HFFc6 (cell line): ENCODE results near the gene NABP2. TPM values are rescaled to one million over a fixed set of nuclear protein-coding genes. Genes with fewer than 3 reads are reported as not detected.
A peak's percentile ranks its signal among the peaks of the same experiment; 100 is the strongest.

Source experiments
- DNase-seq: peaks from one replicate; pipeline ENCODE4 v3.0.0-alpha.2; 2018
- H3K27ac Mint-ChIP-seq: 2 replicates; pipeline ENCODE4 v1.8.0; 2020; ENCODE audit warnings: mild to moderate bottlenecking, mixed read lengths
- H3K27me3 Mint-ChIP-seq: 2 replicates; pipeline ENCODE4 v1.8.0; 2021; ENCODE audit warnings: mild to moderate bottlenecking, moderate library complexity, mixed read lengths; ENCODE audit not compliant: insufficient read depth
- H3K36me3 Mint-ChIP-seq: 2 replicates; pipeline ENCODE4 v1.8.0; 2021; ENCODE audit warnings: low read depth, mixed read lengths
- H3K4me1 Mint-ChIP-seq: 2 replicates; pipeline ENCODE4 v1.8.0; 2020; ENCODE audit warnings: low read depth, mixed read lengths
- H3K4me3 Mint-ChIP-seq: 2 replicates; pipeline ENCODE4 v1.8.0; 2020; ENCODE audit warnings: mild to moderate bottlenecking, moderate library complexity, mixed read lengths
- H3K9me3 Mint-ChIP-seq: 2 replicates; pipeline ENCODE4 v1.8.0; 2020; ENCODE audit warnings: mild to moderate bottlenecking, mixed read lengths
- total RNA-seq, 6 experiments: library from RNA; stranded (reverse); fragmentation: NEBNext Ultra II Directional; extraction: Animal tissue kit (Norgen Biotek cat#: 25700); gene quantifications; 2 replicates in 1 of 6; 3 replicates in 5 of 6; pipeline ENCODE4 v1.2.3, GENCODE V29; 2021
- TF ChIP-seq, protein P1 (sequence below): fragments of 200-600 bp; sonication (generic); IDR thresholded peaks from 2 replicates; pipeline ENCODE4 v1.5.0; 2021; ENCODE audit warnings: antibody characterized with exemption, mild to moderate bottlenecking

Gene NABP2
- total RNA-seq, 6 experiments from 2014 or later: 46.8 to 53.6 (median 49.4) TPM

DNA sequence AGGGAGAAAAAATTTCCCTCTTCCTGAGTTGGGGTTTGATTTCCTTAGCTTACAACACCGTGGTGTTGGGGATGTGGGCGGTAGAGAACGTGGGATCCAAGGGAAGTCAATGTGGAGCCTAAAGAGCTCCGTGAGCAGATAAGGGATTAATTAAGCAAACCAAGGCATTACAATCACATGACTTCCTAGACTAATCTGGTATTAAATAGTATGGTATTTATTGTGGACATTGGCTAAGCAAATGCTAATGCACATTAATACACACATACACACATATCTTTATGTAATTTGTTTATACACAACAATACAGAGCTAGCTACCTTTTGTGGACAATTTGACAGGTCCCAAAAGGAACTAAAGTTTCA lies 1.6 kb upstream of the NABP2 start:
- H3K27me3 Mint-ChIP-seq: peaks cover 9% of the 10 kb centered on the region
- H3K27ac Mint-ChIP-seq: peak overlapping the region; percentile 96
- H3K4me1 Mint-ChIP-seq: peaks cover 32% of the 10 kb centered on the region
- TF ChIP-seq, protein P1, sequence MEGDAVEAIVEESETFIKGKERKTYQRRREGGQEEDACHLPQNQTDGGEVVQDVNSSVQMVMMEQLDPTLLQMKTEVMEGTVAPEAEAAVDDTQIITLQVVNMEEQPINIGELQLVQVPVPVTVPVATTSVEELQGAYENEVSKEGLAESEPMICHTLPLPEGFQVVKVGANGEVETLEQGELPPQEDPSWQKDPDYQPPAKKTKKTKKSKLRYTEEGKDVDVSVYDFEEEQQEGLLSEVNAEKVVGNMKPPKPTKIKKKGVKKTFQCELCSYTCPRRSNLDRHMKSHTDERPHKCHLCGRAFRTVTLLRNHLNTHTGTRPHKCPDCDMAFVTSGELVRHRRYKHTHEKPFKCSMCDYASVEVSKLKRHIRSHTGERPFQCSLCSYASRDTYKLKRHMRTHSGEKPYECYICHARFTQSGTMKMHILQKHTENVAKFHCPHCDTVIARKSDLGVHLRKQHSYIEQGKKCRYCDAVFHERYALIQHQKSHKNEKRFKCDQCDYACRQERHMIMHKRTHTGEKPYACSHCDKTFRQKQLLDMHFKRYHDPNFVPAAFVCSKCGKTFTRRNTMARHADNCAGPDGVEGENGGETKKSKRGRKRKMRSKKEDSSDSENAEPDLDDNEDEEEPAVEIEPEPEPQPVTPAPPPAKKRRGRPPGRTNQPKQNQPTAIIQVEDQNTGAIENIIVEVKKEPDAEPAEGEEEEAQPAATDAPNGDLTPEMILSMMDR: no peak
- H3K4me3 Mint-ChIP-seq: peak overlapping the region; percentile 94
- H3K9me3 Mint-ChIP-seq: no peaks in the 10 kb centered on the region
- no peak for DNase-seq
- no peaks in the 10 kb centered on the region for H3K36me3 Mint-ChIP-seq

DNA sequence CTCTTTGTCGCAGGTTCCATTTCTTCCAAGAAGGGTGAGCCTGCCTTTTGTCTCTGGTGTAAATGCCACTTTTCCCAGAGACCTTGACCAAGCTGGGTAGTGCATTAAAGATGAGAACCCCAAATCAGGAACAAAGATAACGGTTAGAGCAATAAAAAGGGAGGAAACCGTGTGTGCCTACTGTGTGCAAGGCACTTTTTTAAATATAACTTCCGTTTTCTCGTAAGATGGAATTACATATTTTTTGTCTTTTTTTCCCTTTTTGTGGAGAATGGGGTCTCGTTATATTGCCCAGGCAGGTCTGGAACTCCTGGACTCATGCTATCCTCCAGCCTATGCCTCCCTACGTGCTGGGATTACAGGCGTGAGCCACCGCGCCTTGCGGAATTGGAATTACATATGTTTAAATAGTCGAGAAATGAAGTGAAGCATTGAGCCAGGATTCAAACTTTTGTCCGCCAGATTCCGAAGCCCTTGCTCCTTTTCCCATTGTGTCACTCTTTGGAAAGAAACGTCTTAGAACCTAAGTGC lies 506 bp upstream of the NABP2 start:
- TF ChIP-seq, protein P1: no peak
- Mint-ChIP-seq H3K9me3 (no peaks in the 10 kb centered on the region), H3K4me1 (peaks cover 32% of the 10 kb centered on the region), H3K4me3 (peak overlapping the region; percentile 90), H3K27ac (peak overlapping the region; percentile 88), H3K36me3 (no peaks in the 10 kb centered on the region), H3K27me3 (peaks cover 9% of the 10 kb centered on the region)
- no peak for DNase-seq

DNA sequence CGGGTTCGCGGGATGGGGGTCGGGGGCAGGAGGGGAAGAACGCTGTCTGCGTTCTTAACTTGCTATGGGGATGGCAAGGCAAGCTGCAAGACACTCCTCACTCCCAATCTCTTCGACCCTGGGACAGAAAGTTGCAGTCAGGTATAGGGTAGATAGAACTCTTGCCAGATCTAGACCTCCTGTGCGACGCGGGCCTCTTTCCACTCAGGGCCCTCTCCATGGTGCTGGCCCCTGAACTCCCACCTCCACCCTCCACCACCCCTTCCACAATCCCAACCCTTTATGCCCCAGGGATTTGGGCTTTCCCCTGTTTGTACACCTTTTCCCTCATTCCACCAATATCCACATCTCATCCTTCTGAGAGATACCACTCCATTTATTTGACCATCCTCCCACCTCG lies 812 bp downstream of the NABP2 start:
- Mint-ChIP-seq H3K36me3 (no peaks in the 10 kb centered on the region), H3K4me1 (peaks cover 32% of the 10 kb centered on the region), H3K27me3 (peaks cover 9% of the 10 kb centered on the region), H3K27ac (peak overlapping the region; percentile 69), H3K4me3 (peak overlapping the region; percentile 90), H3K9me3 (no peaks in the 10 kb centered on the region)
- TF ChIP-seq, protein P1: no peak
- no peak for DNase-seq

DNA sequence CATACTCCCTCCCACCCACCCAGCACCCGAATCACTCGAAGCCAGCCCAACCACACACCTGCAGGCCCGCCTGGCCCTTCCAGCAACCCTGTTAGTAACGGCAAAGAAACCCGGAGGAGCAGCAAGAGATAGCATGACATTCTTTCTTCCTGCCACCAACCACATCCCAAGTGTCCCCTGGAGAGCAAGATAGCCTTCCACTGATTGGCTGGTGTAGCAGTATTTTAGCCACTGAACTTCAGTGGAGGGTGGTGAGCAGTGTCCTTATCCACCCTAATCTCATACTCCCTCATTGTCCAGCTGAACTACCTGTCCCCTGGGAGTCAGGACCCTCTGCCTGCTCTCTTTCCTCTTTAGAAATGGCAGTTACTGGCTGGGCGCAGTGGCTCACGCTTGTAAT lies 4.9 kb downstream of the NABP2 start:
- Mint-ChIP-seq H3K4me3 (no peak overlapping the region), H3K4me1 (peaks cover 11% of the 10 kb centered on the region), H3K27me3 (peaks cover 6% of the 10 kb centered on the region; the same call in 1 of the 2 replicates), H3K9me3 (no peaks in the 10 kb centered on the region), H3K27ac (no peak overlapping the region), H3K36me3 (no peaks in the 10 kb centered on the region)
- no peak for DNase-seq
- TF ChIP-seq, protein P1: no peak

DNA sequence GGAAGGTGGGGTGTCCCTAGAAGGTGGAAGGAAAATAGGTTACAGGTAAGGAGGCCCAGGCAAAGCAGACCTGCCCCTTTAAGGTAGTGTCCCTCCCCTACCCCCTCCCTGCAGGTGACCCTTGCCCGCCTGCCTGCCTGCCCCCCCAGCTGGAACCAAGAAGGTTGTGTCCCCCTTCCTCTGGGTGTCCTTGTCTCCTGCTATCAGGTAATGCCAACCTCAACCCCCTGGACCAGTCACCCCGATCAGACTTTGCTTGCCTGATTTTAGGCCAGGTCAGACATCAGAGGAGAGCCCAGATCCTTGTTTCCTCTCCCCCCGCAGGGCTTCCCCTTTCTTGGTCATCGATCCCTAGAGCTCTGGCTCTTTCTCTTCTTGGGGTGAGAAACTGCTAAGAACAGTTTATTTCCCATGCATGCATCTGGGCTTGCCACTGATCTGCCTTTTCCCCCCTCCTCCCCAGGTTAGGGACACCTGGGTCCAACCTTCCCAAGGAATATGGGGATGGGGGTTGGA lies 5.8 kb downstream of the NABP2 start, which contains the start of gene SLC39A5:
TSS of gene SLC39A5 (plus strand) at position 136 of the 516 bp plus-strand sequence. CDS start 1,224 bp downstream, outside the sequence.
- H3K27ac Mint-ChIP-seq: no peak within 1 kb of the TSS
- DNase-seq: no peak
- no peak within 1 kb of the TSS for H3K4me3 Mint-ChIP-seq
- peaks cover 8% of the 10 kb centered on the region for H3K27me3 Mint-ChIP-seq
- no peaks in the 10 kb centered on the region for H3K36me3 Mint-ChIP-seq
- TF ChIP-seq, protein P1: no peak
- H3K4me1 Mint-ChIP-seq: peaks cover 8% of the 10 kb centered on the region
- H3K9me3 Mint-ChIP-seq: no peaks in the 10 kb centered on the region
